HG02798 (cell line): ENCODE data around the gene CUX1.
"Not testable (repeated sequence)": the region's sequence is repeated elsewhere in the genome, so short reads cannot be mapped to it uniquely, and the experiment has no call there.

ENCODE experiments used
- ATAC-seq: cut with Tn5 transposase; IDR thresholded peaks from one replicate; pipeline ENCODE4 v1.9.1; 2021; ENCODE audit warnings: mild to moderate bottlenecking; ENCODE audit not compliant: unreplicated experiment, poor library complexity

CUX1 gene

GRCh38 chr7:101792051-101792681 is 25.3 kb upstream of the CUX1 start:
- no peak for ATAC-seq

GRCh38 chr7:101792682-101793071 is 24.7 kb upstream of the CUX1 start:
- ATAC-seq = not testable (repeated sequence)

GRCh38 chr7:101795461-101795860 is 22.0 kb upstream of the CUX1 start:
- no peak for ATAC-seq

- ATAC-seq = not testable (repeated sequence)
Observed at GRCh38 chr7:101798173-101798572, 19.3 kb upstream of the CUX1 start.

- no peak for ATAC-seq
Observed at GRCh38 chr7:101803203-101804087, 14.0 kb upstream of the CUX1 start.

- no peak for ATAC-seq
Observed at GRCh38 chr7:101804088-101804963, 13.1 kb upstream of the CUX1 start.

- no peak for ATAC-seq
Observed at GRCh38 chr7:101804967-101805366, 12.5 kb upstream of the CUX1 start.

- ATAC-seq = no peak
Observed at GRCh38 chr7:101812595-101812994, 4.8 kb upstream of the CUX1 start.

GRCh38 chr7:101813402-101814019 is 3.9 kb upstream of the CUX1 start:
- no peak for ATAC-seq

- ATAC-seq = peak; percentile 37
Observed at GRCh38 chr7:101814081-101814990, 3.1 kb upstream of the CUX1 start.

GRCh38 chr7:101814991-101815825 is 2.2 kb upstream of the CUX1 start:
- peak; percentile 48 for ATAC-seq

- peak; percentile 77 for ATAC-seq
Observed at GRCh38 chr7:101815826-101816594, 1.4 kb upstream of the CUX1 start.

- no peak for ATAC-seq
Observed at GRCh38 chr7:101816595-101817470, 593 bp upstream of the CUX1 start.

GRCh38 chr7:101818287-101819071 is 1.1 kb downstream of the CUX1 start:
- no peak for ATAC-seq

- ATAC-seq = no peak
Observed at GRCh38 chr7:101819183-101819582, 1.8 kb downstream of the CUX1 start.

- no peak for ATAC-seq
Observed at GRCh38 chr7:101819913-101820522, 2.6 kb downstream of the CUX1 start.
